Measurements from ENCODE around the gene DIAPH2. TPM values are rescaled to one million over a fixed set of nuclear protein-coding genes. Genes with fewer than 3 reads are reported as not detected.

Gene DIAPH2
- total RNA-seq, 6 experiments from 2014 or later = 10.1 to 13.5 (median 11.6) TPM

DNA sequence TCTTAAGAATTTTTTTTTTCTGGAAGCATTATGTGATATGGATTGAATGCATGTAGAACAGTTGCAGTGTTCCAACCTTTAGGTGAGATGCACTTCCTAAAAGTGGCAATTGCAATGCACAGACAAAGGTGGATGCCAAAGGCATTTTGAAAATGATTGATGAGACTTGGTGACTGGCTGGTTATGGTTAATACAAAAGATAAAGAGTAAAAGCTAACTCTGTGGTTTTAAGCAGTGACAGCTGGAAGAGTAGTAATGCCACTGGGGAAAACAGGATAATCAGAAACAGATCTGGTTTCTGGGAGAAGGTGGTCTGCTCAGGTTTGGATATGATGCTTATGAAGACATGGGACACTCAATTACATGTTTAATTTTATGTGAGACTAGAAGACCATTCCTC is 544.7 kb downstream of the DIAPH2 start:
- TF ChIP-seq CTCF (IDR thresholded peaks at IDR 0.05) = no peak
- Mint-ChIP-seq H3K4me1 (ENCODE audit: low read depth) (peaks cover 13% of the 10 kb centered on the region), H3K36me3 (ENCODE audit: low read depth) (no peaks in the 10 kb centered on the region), H3K4me3 (no peak overlapping the region), H3K9me3 (no peaks in the 10 kb centered on the region), H3K27me3 (ENCODE audit: insufficient read depth) (no peaks in the 10 kb centered on the region), H3K27ac (no peak overlapping the region)
- no peak for DNase-seq

DNA sequence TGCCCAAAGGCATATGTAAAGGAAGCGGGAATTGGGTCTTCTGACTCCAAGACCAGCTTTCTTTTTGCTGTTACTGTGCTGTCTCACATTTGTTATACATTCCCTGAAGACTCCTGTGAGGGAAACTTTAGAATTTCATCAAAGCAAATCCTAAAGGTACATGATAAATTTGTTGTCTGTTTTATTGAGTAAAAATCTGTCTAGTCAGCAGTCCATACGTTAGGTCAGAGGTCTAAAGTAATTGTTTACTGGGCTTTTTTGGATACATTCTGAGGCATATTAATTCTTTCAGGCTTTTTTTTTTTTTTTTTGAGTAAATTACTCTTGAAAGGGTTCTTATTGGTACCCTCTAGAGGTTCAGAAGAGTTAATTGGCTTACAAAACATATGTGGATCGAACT is 546.3 kb downstream of the DIAPH2 start:
- Mint-ChIP-seq H3K27ac (no peak overlapping the region), H3K36me3 (ENCODE audit: low read depth) (no peaks in the 10 kb centered on the region), H3K27me3 (ENCODE audit: insufficient read depth) (no peaks in the 10 kb centered on the region), H3K4me3 (no peak overlapping the region), H3K9me3 (no peaks in the 10 kb centered on the region), H3K4me1 (ENCODE audit: low read depth) (peaks cover 13% of the 10 kb centered on the region)
- no peak for DNase-seq
- TF ChIP-seq CTCF (IDR thresholded peaks at IDR 0.05) = no peak

DNA sequence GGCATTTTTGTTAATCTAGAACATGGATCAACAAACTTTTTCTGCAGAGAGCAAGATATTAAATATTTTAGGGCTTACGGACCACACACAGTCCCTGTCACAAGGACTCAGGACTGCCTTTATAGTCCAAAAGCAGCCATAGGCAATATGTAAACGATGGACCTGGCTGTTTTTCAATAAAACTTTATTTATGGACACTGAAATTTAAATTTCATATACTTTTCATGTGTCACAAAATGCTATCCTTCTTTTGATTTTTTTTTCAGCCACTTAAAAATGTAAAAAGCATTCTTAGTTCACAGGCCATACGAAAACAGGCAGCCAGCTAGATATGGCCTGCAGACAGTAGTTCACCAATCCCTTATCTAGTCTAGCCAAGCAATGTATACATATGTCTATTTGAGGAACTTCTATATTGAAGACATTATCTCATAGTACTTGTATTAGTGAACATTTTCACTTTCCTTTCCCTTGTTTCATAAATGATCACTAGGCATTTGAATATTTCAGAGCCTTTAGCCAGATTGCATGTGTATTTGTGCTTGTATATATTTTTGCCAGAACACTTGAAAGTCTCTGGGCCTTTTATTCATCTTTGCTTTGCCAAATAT is 549.9 kb downstream of the DIAPH2 start:
- no peak for TF ChIP-seq CTCF (IDR thresholded peaks at IDR 0.05)
- Mint-ChIP-seq H3K4me1 (ENCODE audit: low read depth) (peaks cover 27% of the 10 kb centered on the region), H3K36me3 (ENCODE audit: low read depth) (no peaks in the 10 kb centered on the region), H3K27me3 (ENCODE audit: insufficient read depth) (no peaks in the 10 kb centered on the region), H3K27ac (no peak overlapping the region), H3K4me3 (no peak overlapping the region), H3K9me3 (no peaks in the 10 kb centered on the region)
- no peak for DNase-seq

DNA sequence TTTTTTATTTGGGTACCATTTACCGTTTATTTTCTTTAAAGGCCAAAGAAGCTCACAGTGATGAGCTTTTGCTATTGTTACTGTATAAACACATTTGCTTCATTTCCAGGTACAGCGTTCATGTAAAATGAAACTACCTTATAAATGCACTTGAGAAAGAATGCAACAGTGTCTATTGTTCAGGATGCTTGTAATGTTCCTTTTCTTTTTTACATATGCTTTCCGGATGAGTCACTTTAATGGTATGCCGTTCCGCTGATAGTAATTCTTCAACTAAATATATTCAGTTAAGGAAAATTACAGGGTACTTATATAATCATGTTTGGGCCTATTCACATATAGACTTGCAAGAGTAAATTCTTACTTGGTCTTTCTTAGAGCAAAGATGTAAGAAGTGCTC is 554.0 kb downstream of the DIAPH2 start:
- no peaks in the 10 kb centered on the region for H3K27me3 Mint-ChIP-seq (ENCODE audit: insufficient read depth)
- H3K9me3 Mint-ChIP-seq = no peaks in the 10 kb centered on the region
- TF ChIP-seq CTCF (IDR thresholded peaks at IDR 0.05) = no peak
- peaks cover 14% of the 10 kb centered on the region for H3K4me1 Mint-ChIP-seq (ENCODE audit: low read depth)
- H3K27ac Mint-ChIP-seq = no peak overlapping the region
- H3K36me3 Mint-ChIP-seq (ENCODE audit: low read depth) = no peaks in the 10 kb centered on the region
- peak; percentile 0 for DNase-seq
- H3K4me3 Mint-ChIP-seq = no peak overlapping the region

DNA sequence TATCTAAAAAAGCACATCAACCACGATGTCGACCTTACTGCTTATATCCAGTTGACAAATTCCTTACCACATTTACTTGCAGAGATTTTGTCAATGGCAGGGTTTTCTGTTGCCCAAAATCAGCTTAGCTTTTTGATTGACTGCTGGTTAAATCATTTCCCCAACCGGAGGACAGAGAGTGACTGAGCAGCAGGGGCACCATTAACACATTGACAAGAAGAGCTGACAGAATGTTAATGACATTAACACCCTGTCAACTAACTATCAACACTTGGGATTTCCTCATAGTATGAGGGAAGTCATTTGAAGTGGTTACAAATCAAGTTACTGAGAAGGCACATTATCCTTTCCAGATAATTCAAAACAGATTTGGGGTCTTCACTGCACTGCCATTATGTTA is 567.5 kb downstream of the DIAPH2 start:
- no peak overlapping the region for H3K4me3 Mint-ChIP-seq
- no peak overlapping the region for H3K27ac Mint-ChIP-seq
- TF ChIP-seq CTCF (IDR thresholded peaks at IDR 0.05) = no peak
- no peak for DNase-seq
- H3K36me3 Mint-ChIP-seq (ENCODE audit: low read depth) = no peaks in the 10 kb centered on the region
- H3K9me3 Mint-ChIP-seq = no peaks in the 10 kb centered on the region
- no peaks in the 10 kb centered on the region for H3K4me1 Mint-ChIP-seq (ENCODE audit: low read depth)
- H3K27me3 Mint-ChIP-seq (ENCODE audit: insufficient read depth) = no peaks in the 10 kb centered on the region

DNA sequence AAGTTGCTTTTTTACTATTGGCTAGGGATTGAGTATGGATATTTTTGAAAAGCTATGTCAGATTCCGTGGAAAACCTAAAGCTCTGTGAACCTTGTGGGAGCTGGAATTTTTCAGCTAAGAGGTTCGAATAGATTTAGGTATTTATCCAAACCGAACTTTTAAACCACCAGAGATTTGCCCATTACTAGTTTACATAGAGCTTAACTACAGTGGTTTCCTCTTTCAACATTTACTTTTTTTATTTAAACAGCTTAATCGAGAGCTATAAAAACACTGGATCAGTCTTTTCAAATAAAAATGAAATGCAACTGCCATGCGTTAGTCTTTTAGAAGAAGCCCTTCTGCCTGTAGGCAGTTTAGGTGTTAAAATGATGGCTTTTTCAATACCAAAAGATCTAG is 576.0 kb downstream of the DIAPH2 start:
- no peak overlapping the region for H3K27ac Mint-ChIP-seq
- no peaks in the 10 kb centered on the region for H3K36me3 Mint-ChIP-seq (ENCODE audit: low read depth)
- DNase-seq = no peak
- H3K9me3 Mint-ChIP-seq = no peaks in the 10 kb centered on the region
- H3K4me3 Mint-ChIP-seq = no peak overlapping the region
- H3K27me3 Mint-ChIP-seq (ENCODE audit: insufficient read depth) = no peaks in the 10 kb centered on the region; the same call in 1 of the 2 replicates
- no peaks in the 10 kb centered on the region for H3K4me1 Mint-ChIP-seq (ENCODE audit: low read depth)
- no peak for TF ChIP-seq CTCF (IDR thresholded peaks at IDR 0.05)
